ENCODE data around the gene IRX3.

DNA sequence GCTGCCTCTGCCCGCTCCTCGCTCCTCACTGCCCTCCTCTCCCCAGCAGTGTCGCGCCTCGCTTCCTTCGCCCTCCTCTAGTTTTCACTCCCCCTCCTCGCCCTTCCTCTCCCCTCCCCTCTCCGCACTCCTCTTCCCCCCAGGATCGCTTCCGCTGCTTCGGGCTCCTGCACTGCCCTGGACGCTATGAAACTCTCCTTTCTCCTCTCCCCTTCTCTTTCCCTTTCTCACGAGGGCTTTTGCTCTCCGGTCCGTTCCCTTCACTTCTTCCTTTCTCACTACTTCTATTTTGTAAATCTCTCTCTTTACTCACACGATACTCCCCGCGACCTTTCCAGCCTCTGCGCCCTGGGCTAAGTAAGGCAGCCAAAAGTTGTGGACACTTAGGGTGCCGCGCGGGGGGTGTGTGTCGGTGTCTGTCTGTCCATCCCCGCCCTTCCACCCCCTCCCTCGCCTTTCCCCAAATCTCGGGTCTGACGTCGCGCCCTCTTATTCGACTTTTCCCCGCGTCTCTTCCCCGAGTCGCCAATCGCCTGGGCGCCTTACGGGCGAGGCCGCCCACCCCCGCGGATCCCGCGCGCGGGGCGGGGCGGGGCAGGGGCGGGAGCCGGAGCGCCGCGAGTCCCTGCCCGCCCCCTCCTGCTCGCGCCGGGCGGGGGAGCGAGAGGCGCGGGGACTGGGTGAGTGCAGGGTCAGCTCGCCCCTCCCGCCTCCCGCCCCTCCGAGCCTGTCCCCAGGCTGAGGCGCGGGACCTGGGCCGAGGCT lies at the start of gene IRX3:
- TF ChIP-seq GABPA (IDR thresholded peaks at IDR 0.05; ENCODE audit: low read depth), result no peak
- TF ChIP-seq, protein P1, sequence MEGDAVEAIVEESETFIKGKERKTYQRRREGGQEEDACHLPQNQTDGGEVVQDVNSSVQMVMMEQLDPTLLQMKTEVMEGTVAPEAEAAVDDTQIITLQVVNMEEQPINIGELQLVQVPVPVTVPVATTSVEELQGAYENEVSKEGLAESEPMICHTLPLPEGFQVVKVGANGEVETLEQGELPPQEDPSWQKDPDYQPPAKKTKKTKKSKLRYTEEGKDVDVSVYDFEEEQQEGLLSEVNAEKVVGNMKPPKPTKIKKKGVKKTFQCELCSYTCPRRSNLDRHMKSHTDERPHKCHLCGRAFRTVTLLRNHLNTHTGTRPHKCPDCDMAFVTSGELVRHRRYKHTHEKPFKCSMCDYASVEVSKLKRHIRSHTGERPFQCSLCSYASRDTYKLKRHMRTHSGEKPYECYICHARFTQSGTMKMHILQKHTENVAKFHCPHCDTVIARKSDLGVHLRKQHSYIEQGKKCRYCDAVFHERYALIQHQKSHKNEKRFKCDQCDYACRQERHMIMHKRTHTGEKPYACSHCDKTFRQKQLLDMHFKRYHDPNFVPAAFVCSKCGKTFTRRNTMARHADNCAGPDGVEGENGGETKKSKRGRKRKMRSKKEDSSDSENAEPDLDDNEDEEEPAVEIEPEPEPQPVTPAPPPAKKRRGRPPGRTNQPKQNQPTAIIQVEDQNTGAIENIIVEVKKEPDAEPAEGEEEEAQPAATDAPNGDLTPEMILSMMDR (IDR thresholded peaks at IDR 0.05; ENCODE audit: insufficient read depth, low read length), result no peak

All from HL-60 (cell line).